Kidney (tissue), 14 donors: Measurements from ENCODE around the gene ITGA2. TPM values are rescaled to one million over a fixed set of nuclear protein-coding genes. Genes with fewer than 3 reads are reported as not detected.

Experiments
- DNase-seq, 5 donors: peaks; one replicate each; pipeline ENCODE4 v3.0.0-alpha.2; 2013 to 2020
- FAIRE-seq: peaks from 2 replicates; lab custom pipeline; 2012; peaks lifted over from hg19 to GRCh38; lab: Jason Lieb, UNC
- H3K27ac ChIP-seq, 2 donors: one replicate each; pipeline ENCODE4 v1.7.0; 2013; ENCODE audit warnings: low read depth in 2 of 2, low read length in 2 of 2, inconsistent platforms in 1 of 2
- H3K27me3 ChIP-seq: one replicate; pipeline ENCODE4 v1.7.1; 2013; ENCODE audit warnings: low read length, inconsistent platforms; ENCODE audit not compliant: control insufficient read depth, insufficient read depth
- H3K36me3 ChIP-seq, 3 donors: one replicate each; pipeline versions ENCODE4 v1.7.0 to v1.7.1; 2013; ENCODE audit warnings: low read length in 3 of 3, control low read depth in 1 of 3, inconsistent platforms in 1 of 3; ENCODE audit not compliant: insufficient read depth in 3 of 3, control insufficient read depth in 2 of 3
- H3K4me1 ChIP-seq, 3 donors: one replicate each; pipeline versions ENCODE4 v1.7.0 to v1.7.1; 2013; ENCODE audit warnings: low read length in 3 of 3, inconsistent platforms in 1 of 3, low read depth in 1 of 3; ENCODE audit not compliant: control insufficient read depth in 2 of 3, insufficient read depth in 2 of 3
- H3K4me3 ChIP-seq, 3 donors: one replicate each; pipeline versions ENCODE4 v1.7.0 to v1.8.1; 2013; ENCODE audit warnings: low read length in 3 of 3, control low read depth in 1 of 3, inconsistent platforms in 1 of 3
- H3K9ac ChIP-seq, 3 donors: one replicate each; pipeline versions ENCODE4 v1.7.0 to v1.7.1; 2013; ENCODE audit warnings: low read length in 3 of 3, control low read depth in 1 of 3, inconsistent platforms in 1 of 3
- H3K9me3 ChIP-seq, 3 donors: one replicate each; pipeline versions ENCODE4 v1.7.0 to v1.7.1; 2013; ENCODE audit warnings: low read length in 3 of 3, control low read depth in 1 of 3, inconsistent platforms in 1 of 3; ENCODE audit not compliant: control insufficient read depth in 2 of 3, insufficient read depth in 1 of 3
- CTCF ChIP-seq: IDR thresholded peaks from 3 replicates; pipeline ENCODE4 v1.5.1; 2012; ENCODE audit warnings: mild to moderate bottlenecking, moderate library complexity, borderline replicate concordance; ENCODE audit not compliant: insufficient read depth; ENCODE audit errors: extremely low read depth
- intact Hi-C: fragments of 100-400 bp; cut with DNase I; formaldehyde crosslinking; loops from one replicate; pipeline ENCODE4 v1.11.1; 2022
- polyA plus RNA-seq: library from polyadenylated mRNA; stranded (reverse); fragments of 350-450 nt; fragmentation: Illumina TruSeq; extraction: RNeasy Lipid Tissue Mini Kit (QIAGEN cat#74804); gene quantifications from one replicate; pipeline ENCODE4 v1.2.3, GENCODE V29; 2014; ENCODE audit warnings: low read depth, low replicate concordance; ENCODE audit not compliant: insufficient read depth
- total RNA-seq: library from RNA; stranded (reverse); fragmentation: NEBNext Ultra II Directional; extraction: Animal tissue kit (Norgen Biotek cat#: 25700); gene quantifications from one replicate; pipeline ENCODE4 v1.2.1, GENCODE V29; 2021
- donor health status: control.
- donor health status: control.
- donor health status: control.
- donor health status: control.
- donor health status: control.
- donor health status: DM: yes; HTN: yes; CAD: no.
- donor health status: Normal renal cell carcinoma (clear cell type).

ITGA2 gene
- total and polyA plus RNA-seq, 2 donors from 2014 or later, result 4.9 to 44.5 TPM

GRCh38 chr5:53071298-53071697 is 82.1 kb downstream of the ITGA2 start:
- no peaks in the 10 kb centered on the region for H3K4me1 ChIP-seq
- no peak overlapping the region for H3K4me3 ChIP-seq
- peaks cover 0 to 46% (median 14%) of the 10 kb centered on the region in 3 donors for H3K36me3 ChIP-seq
- H3K9ac ChIP-seq, result no peak overlapping the region
- no peaks in the 10 kb centered on the region for H3K9me3 ChIP-seq
- no peak overlapping the region for H3K27ac ChIP-seq
- H3K27me3 ChIP-seq, result no peaks in the 10 kb centered on the region
- FAIRE-seq (no peak), DNase-seq (no peak)
- intact Hi-C loops, result no loop called here
- no peak for TF ChIP-seq CTCF

- DNase-seq, result no peak
- FAIRE-seq, result no peak
- no peak overlapping the region for H3K4me3 ChIP-seq
- intact Hi-C loops, result no loop called here
- no peaks in the 10 kb centered on the region for H3K4me1 ChIP-seq
- H3K9me3 ChIP-seq, result no peaks in the 10 kb centered on the region
- H3K27ac ChIP-seq, result no peak overlapping the region
- peaks cover 0 to 47% (median 14%) of the 10 kb centered on the region in 3 donors for H3K36me3 ChIP-seq
- no peak for TF ChIP-seq CTCF
- H3K27me3 ChIP-seq, result no peaks in the 10 kb centered on the region
- H3K9ac ChIP-seq, result no peak overlapping the region
These were observed 82.6 kb downstream of the ITGA2 start for GRCh38 chr5:53071738-53072137.

DNA sequence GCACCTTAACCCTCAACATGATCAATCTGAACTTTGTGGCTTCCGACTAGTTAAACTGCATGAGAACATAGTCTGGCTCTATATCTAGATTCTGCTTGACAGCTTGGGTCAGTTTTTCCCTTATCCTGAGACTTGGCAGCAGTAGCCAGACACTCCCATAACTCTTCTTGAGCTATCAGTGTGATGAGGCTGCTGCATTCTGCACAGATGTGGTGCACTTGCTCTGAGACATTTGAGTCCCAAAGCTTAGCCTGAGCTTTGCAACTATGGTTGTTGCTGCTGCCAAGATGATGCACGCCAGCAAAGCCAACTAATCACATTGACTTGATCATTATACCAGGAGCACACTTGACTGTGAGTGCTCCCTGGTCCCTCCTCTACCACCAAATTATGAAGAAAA is 84.2 kb downstream of the ITGA2 start:
- no peak overlapping the region for H3K4me3 ChIP-seq
- TF ChIP-seq CTCF, result no peak
- no peak for FAIRE-seq
- H3K27me3 ChIP-seq, result no peaks in the 10 kb centered on the region
- H3K9me3 ChIP-seq, result no peaks in the 10 kb centered on the region
- intact Hi-C loops, result no loop called here
- no peak overlapping the region for H3K9ac ChIP-seq
- no peak overlapping the region for H3K27ac ChIP-seq
- peaks cover 0 to 42% (median 10%) of the 10 kb centered on the region in 3 donors for H3K36me3 ChIP-seq
- H3K4me1 ChIP-seq, result no peaks in the 10 kb centered on the region
- no peak for DNase-seq

- H3K27ac ChIP-seq, result no peak overlapping the region
- no peaks in the 10 kb centered on the region for H3K9me3 ChIP-seq
- no peak for DNase-seq
- TF ChIP-seq CTCF, result no peak
- no peak for FAIRE-seq
- intact Hi-C loops, result no loop called here
- peaks cover 0 to 40% (median 13%) of the 10 kb centered on the region in 3 donors for H3K36me3 ChIP-seq
- H3K27me3 ChIP-seq, result no peaks in the 10 kb centered on the region
- no peak overlapping the region for H3K4me3 ChIP-seq
- no peaks in the 10 kb centered on the region for H3K4me1 ChIP-seq
- H3K9ac ChIP-seq, result no peak overlapping the region
These were observed 86.9 kb downstream of the ITGA2 start for GRCh38 chr5:53076014-53076583.
